ENCODE results near the gene SNAP47. TPM values are rescaled to one million over a fixed set of nuclear protein-coding genes. Genes with fewer than 3 reads are reported as not detected.

The SNAP47 gene
- total RNA-seq, 1 donor from 2014 or later, result 29.6 TPM

- Mint-ChIP-seq H3K9me3 (ENCODE audit: unreplicated experiment) (no peaks in the 10 kb centered on the region), H3K4me3 (ENCODE audit: unreplicated experiment) (no peak overlapping the region), H3K27ac (ENCODE audit: unreplicated experiment) (no peak overlapping the region), H3K27me3 (ENCODE audit: unreplicated experiment) (no peaks in the 10 kb centered on the region), H3K36me3 (ENCODE audit: unreplicated experiment) (peaks cover 34% of the 10 kb centered on the region), H3K4me1 (ENCODE audit: unreplicated experiment) (peaks cover 8% of the 10 kb centered on the region)
- TF ChIP-seq CTCF (IDR thresholded peaks at IDR 0.05), result no peak
- DNase-seq (ENCODE audit: extremely low spot score, unreplicated experiment), result no peak
Measured at GRCh38 chr1:227769047-227769935, 34.1 kb downstream of the SNAP47 start.

DNA sequence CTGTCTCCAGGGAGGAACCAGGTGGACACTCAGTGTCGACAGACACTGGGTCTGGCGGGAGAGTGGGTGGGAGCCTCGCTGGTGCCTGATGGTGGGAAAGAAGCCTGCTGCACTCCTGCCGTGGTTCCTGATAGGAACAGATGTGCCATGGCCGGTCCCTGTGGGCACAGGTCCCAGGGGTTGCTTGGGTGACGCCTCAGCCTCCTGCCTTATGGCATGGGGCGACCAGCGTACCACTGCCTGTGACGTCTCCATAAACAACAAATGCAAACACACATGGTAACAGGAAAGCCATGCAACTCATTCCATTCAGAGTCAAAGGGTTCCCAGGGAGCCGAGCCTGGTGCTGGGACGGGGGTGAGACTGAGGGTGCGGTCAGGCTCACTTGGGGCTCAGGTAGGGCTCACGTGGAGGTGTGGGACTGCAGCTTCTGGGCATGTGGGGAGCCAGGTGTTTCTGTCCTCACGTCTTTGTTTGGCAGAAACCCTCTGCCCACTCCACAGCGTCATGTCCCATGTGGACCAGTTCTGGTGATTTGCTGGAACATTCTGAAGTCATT lies 34.8 kb downstream of the SNAP47 start:
- Mint-ChIP-seq H3K9me3 (ENCODE audit: unreplicated experiment) (no peaks in the 10 kb centered on the region), H3K4me3 (ENCODE audit: unreplicated experiment) (no peak overlapping the region), H3K4me1 (ENCODE audit: unreplicated experiment) (peaks cover 7% of the 10 kb centered on the region), H3K27ac (ENCODE audit: unreplicated experiment) (no peak overlapping the region), H3K27me3 (ENCODE audit: unreplicated experiment) (no peaks in the 10 kb centered on the region), H3K36me3 (ENCODE audit: unreplicated experiment) (peaks cover 36% of the 10 kb centered on the region)
- DNase-seq (ENCODE audit: extremely low spot score, unreplicated experiment), result no peak
- no peak for TF ChIP-seq CTCF (IDR thresholded peaks at IDR 0.05)

GRCh38 chr1:227770812-227771211 lies 35.6 kb downstream of the SNAP47 start:
- no peak for TF ChIP-seq CTCF (IDR thresholded peaks at IDR 0.05)
- H3K27me3 Mint-ChIP-seq (ENCODE audit: unreplicated experiment), result no peaks in the 10 kb centered on the region
- no peak overlapping the region for H3K27ac Mint-ChIP-seq (ENCODE audit: unreplicated experiment)
- no peaks in the 10 kb centered on the region for H3K9me3 Mint-ChIP-seq (ENCODE audit: unreplicated experiment)
- peaks cover 36% of the 10 kb centered on the region for H3K36me3 Mint-ChIP-seq (ENCODE audit: unreplicated experiment)
- H3K4me3 Mint-ChIP-seq (ENCODE audit: unreplicated experiment), result no peak overlapping the region
- H3K4me1 Mint-ChIP-seq (ENCODE audit: unreplicated experiment), result peaks cover 7% of the 10 kb centered on the region
- no peak for DNase-seq (ENCODE audit: extremely low spot score, unreplicated experiment)

DNA sequence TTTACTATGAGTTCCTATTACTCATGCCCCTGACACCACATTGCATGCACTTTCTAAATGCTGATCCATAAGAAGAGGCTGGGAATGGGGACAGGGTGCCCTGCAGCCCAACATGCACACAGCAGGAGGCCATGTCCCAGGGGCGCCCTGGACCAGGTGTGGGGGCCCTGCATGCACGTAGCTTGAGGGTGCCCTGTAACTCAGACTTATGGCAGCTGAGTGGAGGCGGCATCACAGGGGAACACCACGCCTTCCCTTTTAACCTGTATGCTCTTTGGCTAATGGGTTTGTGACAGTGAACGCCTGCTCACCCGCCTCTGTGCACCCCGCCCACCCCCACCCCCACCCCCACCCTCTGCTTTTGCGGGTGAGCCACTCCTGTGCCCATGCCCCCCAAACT lies 36.1 kb downstream of the SNAP47 start:
- Mint-ChIP-seq H3K27ac (ENCODE audit: unreplicated experiment) (no peak overlapping the region), H3K9me3 (ENCODE audit: unreplicated experiment) (no peaks in the 10 kb centered on the region), H3K4me1 (ENCODE audit: unreplicated experiment) (peaks cover 3% of the 10 kb centered on the region), H3K36me3 (ENCODE audit: unreplicated experiment) (peaks cover 36% of the 10 kb centered on the region), H3K4me3 (ENCODE audit: unreplicated experiment) (no peak overlapping the region), H3K27me3 (ENCODE audit: unreplicated experiment) (no peaks in the 10 kb centered on the region)
- TF ChIP-seq CTCF (IDR thresholded peaks at IDR 0.05), result no peak
- DNase-seq (ENCODE audit: extremely low spot score, unreplicated experiment), result no peak

GRCh38 chr1:227771771-227772170 lies 36.5 kb downstream of the SNAP47 start:
- Mint-ChIP-seq H3K27ac (ENCODE audit: unreplicated experiment) (no peak overlapping the region), H3K9me3 (ENCODE audit: unreplicated experiment) (no peaks in the 10 kb centered on the region), H3K4me1 (ENCODE audit: unreplicated experiment) (no peaks in the 10 kb centered on the region), H3K27me3 (ENCODE audit: unreplicated experiment) (no peaks in the 10 kb centered on the region), H3K4me3 (ENCODE audit: unreplicated experiment) (no peak overlapping the region), H3K36me3 (ENCODE audit: unreplicated experiment) (peaks cover 34% of the 10 kb centered on the region)
- no peak for DNase-seq (ENCODE audit: extremely low spot score, unreplicated experiment)
- no peak for TF ChIP-seq CTCF (IDR thresholded peaks at IDR 0.05)
